ENCODE data around the gene TMEM131L.

TMEM131L gene

DNA sequence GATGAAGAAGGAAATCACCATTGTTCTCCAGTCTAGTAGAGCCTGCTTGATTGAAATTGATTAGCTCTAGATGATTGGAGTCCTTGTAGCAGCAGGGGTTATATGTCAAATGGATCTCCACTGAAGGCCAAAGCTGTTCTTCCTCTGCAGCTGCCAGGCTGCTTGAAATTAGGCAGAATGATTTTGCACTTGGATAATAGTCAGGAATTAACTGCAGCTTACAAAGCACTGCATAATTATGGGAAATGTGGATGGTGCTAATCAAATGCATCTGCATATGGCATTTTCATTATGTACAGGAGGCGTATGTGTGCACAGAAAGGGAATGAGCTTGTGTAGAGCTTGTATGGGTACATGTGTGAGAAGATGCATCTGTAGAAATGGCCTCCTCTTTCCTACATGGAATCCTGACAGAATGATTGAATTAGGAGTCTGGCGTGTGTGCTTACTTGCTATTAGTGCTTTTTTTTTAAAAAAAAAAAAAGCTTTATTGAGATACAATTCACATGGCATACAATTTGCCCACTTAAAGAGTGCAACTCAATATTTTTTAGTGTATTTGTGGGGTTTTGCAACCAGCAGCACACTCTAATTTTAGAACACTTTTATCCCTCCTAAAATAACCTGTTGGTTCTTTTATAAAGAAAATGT lies 65.9 kb downstream of the TMEM131L start:
- Histone ChIP-seq H3K4me2 (ENCODE audit: low read length) (no peak overlapping the region), H3K4me3 (ENCODE audit: low read length) (no peak overlapping the region), H3K9me3 (ENCODE audit: insufficient read depth, low read length) (no peaks in the 10 kb centered on the region), H3K4me1 (ENCODE audit: low read length) (peaks cover 30% of the 10 kb centered on the region), H3K9ac (ENCODE audit: low read length) (no peak overlapping the region), H3K27ac (ENCODE audit: low read length) (no peak overlapping the region), H3K27me3 (ENCODE audit: low read depth, low read length) (no peaks in the 10 kb centered on the region), H4K20me1 (ENCODE audit: insufficient read depth, low read length) (peaks cover 98% of the 10 kb centered on the region), H3K36me3 (replicated peaks; ENCODE audit: low read depth, low read length) (peaks cover 39% of the 10 kb centered on the region), H3K79me2 (ENCODE audit: low read length) (peaks cover 100% of the 10 kb centered on the region), H2AFZ (ENCODE audit: low read depth, low read length) (no peak overlapping the region)
- TF ChIP-seq, protein P1, sequence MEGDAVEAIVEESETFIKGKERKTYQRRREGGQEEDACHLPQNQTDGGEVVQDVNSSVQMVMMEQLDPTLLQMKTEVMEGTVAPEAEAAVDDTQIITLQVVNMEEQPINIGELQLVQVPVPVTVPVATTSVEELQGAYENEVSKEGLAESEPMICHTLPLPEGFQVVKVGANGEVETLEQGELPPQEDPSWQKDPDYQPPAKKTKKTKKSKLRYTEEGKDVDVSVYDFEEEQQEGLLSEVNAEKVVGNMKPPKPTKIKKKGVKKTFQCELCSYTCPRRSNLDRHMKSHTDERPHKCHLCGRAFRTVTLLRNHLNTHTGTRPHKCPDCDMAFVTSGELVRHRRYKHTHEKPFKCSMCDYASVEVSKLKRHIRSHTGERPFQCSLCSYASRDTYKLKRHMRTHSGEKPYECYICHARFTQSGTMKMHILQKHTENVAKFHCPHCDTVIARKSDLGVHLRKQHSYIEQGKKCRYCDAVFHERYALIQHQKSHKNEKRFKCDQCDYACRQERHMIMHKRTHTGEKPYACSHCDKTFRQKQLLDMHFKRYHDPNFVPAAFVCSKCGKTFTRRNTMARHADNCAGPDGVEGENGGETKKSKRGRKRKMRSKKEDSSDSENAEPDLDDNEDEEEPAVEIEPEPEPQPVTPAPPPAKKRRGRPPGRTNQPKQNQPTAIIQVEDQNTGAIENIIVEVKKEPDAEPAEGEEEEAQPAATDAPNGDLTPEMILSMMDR (IDR thresholded peaks at IDR 0.05; ENCODE audit: low read depth, low read length), result no peak
- TF ChIP-seq EZH2phosphoT487 (IDR thresholded peaks at IDR 0.05; ENCODE audit: low read depth), result no peak

DNA sequence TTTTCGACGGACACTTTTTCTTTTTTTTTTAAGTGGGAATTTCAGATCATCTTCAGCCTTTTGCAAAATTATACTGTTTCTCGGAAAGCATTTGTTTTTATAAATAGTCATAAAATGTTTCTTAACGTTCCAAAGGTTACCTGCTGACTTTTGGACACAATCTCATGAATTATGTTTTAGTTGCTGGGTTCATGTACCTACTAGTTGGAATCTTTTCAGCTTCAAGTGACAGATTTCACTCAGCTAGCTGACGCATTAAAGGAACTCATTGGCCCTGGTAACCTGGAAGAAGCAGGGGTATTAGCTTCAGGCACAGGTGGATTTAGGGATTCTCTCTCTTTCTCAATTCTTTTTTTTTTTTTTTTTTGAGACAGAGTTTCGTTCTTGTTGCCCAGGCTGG lies 66.5 kb downstream of the TMEM131L start:
- peaks cover 100% of the 10 kb centered on the region for H3K79me2 ChIP-seq (ENCODE audit: low read length)
- H3K36me3 ChIP-seq (replicated peaks; ENCODE audit: low read depth, low read length), result peaks cover 38% of the 10 kb centered on the region
- H3K27me3 ChIP-seq (ENCODE audit: low read depth, low read length), result no peaks in the 10 kb centered on the region
- no peak overlapping the region for H3K4me2 ChIP-seq (ENCODE audit: low read length)
- TF ChIP-seq, protein P1 (IDR thresholded peaks at IDR 0.05; ENCODE audit: low read depth, low read length), result no peak
- TF ChIP-seq EZH2phosphoT487 (IDR thresholded peaks at IDR 0.05; ENCODE audit: low read depth), result no peak
- H2AFZ ChIP-seq (ENCODE audit: low read depth, low read length), result no peak overlapping the region
- H4K20me1 ChIP-seq (ENCODE audit: insufficient read depth, low read length), result peaks cover 98% of the 10 kb centered on the region
- no peak overlapping the region for H3K9ac ChIP-seq (ENCODE audit: low read length)
- no peaks in the 10 kb centered on the region for H3K9me3 ChIP-seq (ENCODE audit: insufficient read depth, low read length)
- H3K4me1 ChIP-seq (ENCODE audit: low read length), result peaks cover 28% of the 10 kb centered on the region
- no peak overlapping the region for H3K4me3 ChIP-seq (ENCODE audit: low read length)
- no peak overlapping the region for H3K27ac ChIP-seq (ENCODE audit: low read length)

- H3K79me2 ChIP-seq (ENCODE audit: low read length), result peaks cover 100% of the 10 kb centered on the region
- no peak overlapping the region for H3K4me3 ChIP-seq (ENCODE audit: low read length)
- H3K36me3 ChIP-seq (replicated peaks; ENCODE audit: low read depth, low read length), result peaks cover 38% of the 10 kb centered on the region
- no peak overlapping the region for H3K4me2 ChIP-seq (ENCODE audit: low read length)
- no peak overlapping the region for H3K27ac ChIP-seq (ENCODE audit: low read length)
- H3K9ac ChIP-seq (ENCODE audit: low read length), result no peak overlapping the region
- TF ChIP-seq, protein P1 (IDR thresholded peaks at IDR 0.05; ENCODE audit: low read depth, low read length), result no peak
- TF ChIP-seq EZH2phosphoT487 (IDR thresholded peaks at IDR 0.05; ENCODE audit: low read depth), result no peak
- no peaks in the 10 kb centered on the region for H3K27me3 ChIP-seq (ENCODE audit: low read depth, low read length)
- H3K4me1 ChIP-seq (ENCODE audit: low read length), result peaks cover 20% of the 10 kb centered on the region
- peaks cover 98% of the 10 kb centered on the region for H4K20me1 ChIP-seq (ENCODE audit: insufficient read depth, low read length)
- no peak overlapping the region for H2AFZ ChIP-seq (ENCODE audit: low read depth, low read length)
- H3K9me3 ChIP-seq (ENCODE audit: insufficient read depth, low read length), result no peaks in the 10 kb centered on the region
These were observed 67.2 kb downstream of the TMEM131L start for GRCh38 chr4:153533387-153533786.

- H3K36me3 ChIP-seq (replicated peaks; ENCODE audit: low read depth, low read length), result peaks cover 37% of the 10 kb centered on the region
These were observed 68.9 kb downstream of the TMEM131L start for GRCh38 chr4:153534792-153535629.

More at GRCh38 chr4:153534792-153535629, 68.9 kb downstream of the TMEM131L start:
- peaks cover 5% of the 10 kb centered on the region for H3K4me1 ChIP-seq (ENCODE audit: low read length)
- TF ChIP-seq, protein P1 (IDR thresholded peaks at IDR 0.05; ENCODE audit: low read depth, low read length), result no peak
- no peak for TF ChIP-seq EZH2phosphoT487 (IDR thresholded peaks at IDR 0.05; ENCODE audit: low read depth)
- no peak overlapping the region for H3K4me3 ChIP-seq (ENCODE audit: low read length)
- H2AFZ ChIP-seq (ENCODE audit: low read depth, low read length), result no peak overlapping the region
- H3K9ac ChIP-seq (ENCODE audit: low read length), result no peak overlapping the region
- no peak overlapping the region for H3K4me2 ChIP-seq (ENCODE audit: low read length)
- H4K20me1 ChIP-seq (ENCODE audit: insufficient read depth, low read length), result peaks cover 98% of the 10 kb centered on the region
- peaks cover 100% of the 10 kb centered on the region for H3K79me2 ChIP-seq (ENCODE audit: low read length)
- H3K27ac ChIP-seq (ENCODE audit: low read length), result no peak overlapping the region
- no peaks in the 10 kb centered on the region for H3K9me3 ChIP-seq (ENCODE audit: insufficient read depth, low read length)
- no peaks in the 10 kb centered on the region for H3K27me3 ChIP-seq (ENCODE audit: low read depth, low read length)
